ENCODE data around the gene GUCY1A2.

- TF ChIP-seq CTCF (IDR thresholded peaks at IDR 0.05 in 2 of 3, conservative IDR thresholded peaks at IDR 0.05 in 1 of 3; ENCODE audit: borderline replicate concordance in 1 of 3, insufficient read depth in 1 of 3, low read depth in 2 of 3, low read length in 2 of 3), result no peak
- no peak for TF ChIP-seq POLR2A (IDR thresholded peaks at IDR 0.05; ENCODE audit: borderline replicate concordance, extremely low read depth, insufficient read depth, insufficient read length)
- no peak for TF ChIP-seq EZH2 (IDR thresholded peaks at IDR 0.05)
- TF ChIP-seq, protein P1, sequence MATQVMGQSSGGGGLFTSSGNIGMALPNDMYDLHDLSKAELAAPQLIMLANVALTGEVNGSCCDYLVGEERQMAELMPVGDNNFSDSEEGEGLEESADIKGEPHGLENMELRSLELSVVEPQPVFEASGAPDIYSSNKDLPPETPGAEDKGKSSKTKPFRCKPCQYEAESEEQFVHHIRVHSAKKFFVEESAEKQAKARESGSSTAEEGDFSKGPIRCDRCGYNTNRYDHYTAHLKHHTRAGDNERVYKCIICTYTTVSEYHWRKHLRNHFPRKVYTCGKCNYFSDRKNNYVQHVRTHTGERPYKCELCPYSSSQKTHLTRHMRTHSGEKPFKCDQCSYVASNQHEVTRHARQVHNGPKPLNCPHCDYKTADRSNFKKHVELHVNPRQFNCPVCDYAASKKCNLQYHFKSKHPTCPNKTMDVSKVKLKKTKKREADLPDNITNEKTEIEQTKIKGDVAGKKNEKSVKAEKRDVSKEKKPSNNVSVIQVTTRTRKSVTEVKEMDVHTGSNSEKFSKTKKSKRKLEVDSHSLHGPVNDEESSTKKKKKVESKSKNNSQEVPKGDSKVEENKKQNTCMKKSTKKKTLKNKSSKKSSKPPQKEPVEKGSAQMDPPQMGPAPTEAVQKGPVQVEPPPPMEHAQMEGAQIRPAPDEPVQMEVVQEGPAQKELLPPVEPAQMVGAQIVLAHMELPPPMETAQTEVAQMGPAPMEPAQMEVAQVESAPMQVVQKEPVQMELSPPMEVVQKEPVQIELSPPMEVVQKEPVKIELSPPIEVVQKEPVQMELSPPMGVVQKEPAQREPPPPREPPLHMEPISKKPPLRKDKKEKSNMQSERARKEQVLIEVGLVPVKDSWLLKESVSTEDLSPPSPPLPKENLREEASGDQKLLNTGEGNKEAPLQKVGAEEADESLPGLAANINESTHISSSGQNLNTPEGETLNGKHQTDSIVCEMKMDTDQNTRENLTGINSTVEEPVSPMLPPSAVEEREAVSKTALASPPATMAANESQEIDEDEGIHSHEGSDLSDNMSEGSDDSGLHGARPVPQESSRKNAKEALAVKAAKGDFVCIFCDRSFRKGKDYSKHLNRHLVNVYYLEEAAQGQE (IDR thresholded peaks at IDR 0.05; ENCODE audit: low read depth), result no peak
- no peak for TF ChIP-seq YY1 (IDR thresholded peaks at IDR 0.05; ENCODE audit: extremely low read depth, insufficient replicate concordance, low read depth, low read length)
- TF ChIP-seq RAD21 (IDR thresholded peaks at IDR 0.05; ENCODE audit: low read depth), result no peak
- no peak for TF ChIP-seq EZH2phosphoT487 (IDR thresholded peaks at IDR 0.05; ENCODE audit: borderline replicate concordance)
Measured at GRCh38 chr11:106914409-106914808, 103.9 kb downstream of the GUCY1A2 start.
